ENCODE results near the gene CIB1. TPM values are rescaled to one million over a fixed set of nuclear protein-coding genes. Genes with fewer than 3 reads are reported as not detected.

CIB1 gene
- total RNA-seq, 4 donors from 2014 or later: 27.5 to 48.1 (median 37.8) TPM

- no peak for TF ChIP-seq POLR2A (IDR thresholded peaks at IDR 0.05)
- TF ChIP-seq, protein P1, sequence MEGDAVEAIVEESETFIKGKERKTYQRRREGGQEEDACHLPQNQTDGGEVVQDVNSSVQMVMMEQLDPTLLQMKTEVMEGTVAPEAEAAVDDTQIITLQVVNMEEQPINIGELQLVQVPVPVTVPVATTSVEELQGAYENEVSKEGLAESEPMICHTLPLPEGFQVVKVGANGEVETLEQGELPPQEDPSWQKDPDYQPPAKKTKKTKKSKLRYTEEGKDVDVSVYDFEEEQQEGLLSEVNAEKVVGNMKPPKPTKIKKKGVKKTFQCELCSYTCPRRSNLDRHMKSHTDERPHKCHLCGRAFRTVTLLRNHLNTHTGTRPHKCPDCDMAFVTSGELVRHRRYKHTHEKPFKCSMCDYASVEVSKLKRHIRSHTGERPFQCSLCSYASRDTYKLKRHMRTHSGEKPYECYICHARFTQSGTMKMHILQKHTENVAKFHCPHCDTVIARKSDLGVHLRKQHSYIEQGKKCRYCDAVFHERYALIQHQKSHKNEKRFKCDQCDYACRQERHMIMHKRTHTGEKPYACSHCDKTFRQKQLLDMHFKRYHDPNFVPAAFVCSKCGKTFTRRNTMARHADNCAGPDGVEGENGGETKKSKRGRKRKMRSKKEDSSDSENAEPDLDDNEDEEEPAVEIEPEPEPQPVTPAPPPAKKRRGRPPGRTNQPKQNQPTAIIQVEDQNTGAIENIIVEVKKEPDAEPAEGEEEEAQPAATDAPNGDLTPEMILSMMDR (IDR thresholded peaks at IDR 0.05): no peak
- TF ChIP-seq EP300 (IDR thresholded peaks at IDR 0.05): no peak
- Histone ChIP-seq H3K27ac (peak overlapping the region; percentile 75 to 97 (median 86)), H3K4me3 (no peak overlapping the region), H3K27me3 (no peaks in the 10 kb centered on the region), H3K36me3 (peaks cover 0 to 4% (median 0%) of the 10 kb centered on the region in 3 donors), H3K4me1 (peaks cover 0 to 68% (median 52%) of the 10 kb centered on the region in 4 donors), H3K9me3 (no peaks in the 10 kb centered on the region)
- 44 to 52% methylated on average over 14 to 16 of the region's 16 CpGs for WGBS, 2 donors
- DNase-seq (ENCODE audit: low spot score in 2 of 2): no peak
Measured at GRCh38 chr15:90192961-90193786, 40.6 kb downstream of the CIB1 start.

DNA sequence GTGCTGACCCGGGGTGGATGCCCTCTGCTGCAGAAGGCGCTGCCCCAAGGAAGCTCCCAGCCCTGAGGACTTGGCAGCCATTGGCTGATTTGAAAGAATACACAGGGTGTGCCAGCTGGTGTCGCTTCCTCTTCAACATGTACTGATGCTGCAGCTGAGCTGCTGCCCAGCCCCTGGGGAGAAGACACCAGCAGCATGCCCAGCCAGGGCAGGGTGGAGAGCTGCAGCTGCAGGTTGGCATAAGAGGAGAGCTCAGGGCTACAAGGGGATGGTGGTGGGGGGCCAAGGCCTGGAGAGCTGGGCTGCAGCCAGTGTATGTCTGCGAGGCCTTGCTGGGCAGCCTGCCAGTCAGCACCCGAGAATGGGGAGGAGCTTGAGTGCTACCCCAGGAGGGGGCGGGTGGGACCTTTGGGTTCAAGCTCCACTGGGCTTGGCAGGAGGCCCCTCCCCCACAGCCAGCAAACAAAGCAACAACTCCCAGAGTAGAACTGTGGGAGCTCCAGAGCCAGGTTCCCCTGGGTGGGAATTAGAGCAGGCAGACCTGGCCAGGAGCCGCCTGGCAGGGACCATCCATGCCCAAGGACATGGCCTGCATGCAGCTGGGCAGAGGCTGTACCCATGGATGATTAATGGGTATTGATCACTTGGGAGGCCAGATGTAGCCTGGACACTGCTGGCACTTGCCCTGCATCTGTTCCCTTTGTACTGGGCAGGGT, 41.8 kb downstream of the CIB1 start:
- no peaks in the 10 kb centered on the region for H3K9me3 ChIP-seq
- peak; percentile 43 to 49 for DNase-seq (ENCODE audit: low spot score in 2 of 2)
- peaks cover 0 to 4% (median 0%) of the 10 kb centered on the region in 3 donors for H3K36me3 ChIP-seq
- peak overlapping the region in 1 of 4 donors; percentile 21 for H3K4me3 ChIP-seq
- 9 to 22% methylated on average over 5 to 7 of the region's 7 CpGs for WGBS, 2 donors
- TF ChIP-seq EP300 (IDR thresholded peaks at IDR 0.05) (peak in 1 of 2 donors; percentile 57), POLR2A (IDR thresholded peaks at IDR 0.05) (peak in 1 of 2 donors; percentile 10)
- TF ChIP-seq, protein P1 (IDR thresholded peaks at IDR 0.05): no peak
- no peaks in the 10 kb centered on the region for H3K27me3 ChIP-seq
- peak overlapping the region; percentile 75 to 97 (median 86) for H3K27ac ChIP-seq
- peaks cover 0 to 76% (median 59%) of the 10 kb centered on the region in 4 donors for H3K4me1 ChIP-seq

GRCh38 chr15:90191344-90191687, 42.4 kb downstream of the CIB1 start:
- peak overlapping the region in 1 of 4 donors; percentile 21 for H3K4me3 ChIP-seq
- 51 to 70% methylated on average over 3 of the region's 3 CpGs for WGBS, 2 donors
- TF ChIP-seq, protein P1 (IDR thresholded peaks at IDR 0.05): no peak
- H3K36me3 ChIP-seq: peaks cover 0 to 4% (median 0%) of the 10 kb centered on the region in 3 donors
- H3K4me1 ChIP-seq: peaks cover 0 to 82% (median 65%) of the 10 kb centered on the region in 4 donors
- DNase-seq (ENCODE audit: low spot score in 2 of 2): no peak
- no peaks in the 10 kb centered on the region for H3K9me3 ChIP-seq
- H3K27ac ChIP-seq: peak overlapping the region; percentile 75 to 97 (median 86)
- no peaks in the 10 kb centered on the region for H3K27me3 ChIP-seq

- TF ChIP-seq POLR2A (IDR thresholded peaks at IDR 0.05) (no peak), EP300 (IDR thresholded peaks at IDR 0.05) (no peak)
- TF ChIP-seq, protein P1 (IDR thresholded peaks at IDR 0.05): no peak
- Histone ChIP-seq H3K27ac (peak overlapping the region; percentile 75 to 97 (median 86)), H3K9me3 (no peaks in the 10 kb centered on the region), H3K4me3 (no peak overlapping the region), H3K27me3 (no peaks in the 10 kb centered on the region), H3K36me3 (peaks cover 0 to 3% (median 0%) of the 10 kb centered on the region in 3 donors), H3K4me1 (peaks cover 0 to 87% (median 71%) of the 10 kb centered on the region in 4 donors)
- WGBS, 2 donors: 83 to 94% methylated on average over 5 to 10 of the region's 10 CpGs
- no peak for DNase-seq (ENCODE audit: low spot score in 2 of 2)
Measured at GRCh38 chr15:90190606-90191343, 43.0 kb downstream of the CIB1 start.
